GM19043 (cell line): ENCODE data around the gene AIFM3.
"Not testable (repeated sequence)": the region's sequence is repeated elsewhere in the genome, so short reads cannot be mapped to it uniquely, and the experiment has no call there.

Experiments used
- ATAC-seq: cut with Tn5 transposase; IDR thresholded peaks from one replicate; pipeline ENCODE4 v1.9.1; 2021; ENCODE audit warnings: low read depth; ENCODE audit not compliant: unreplicated experiment

Gene AIFM3

GRCh38 chr22:20940186-20940651 lies 26.8 kb upstream of the AIFM3 start:
- no peak for ATAC-seq

- ATAC-seq: no peak
Observed at GRCh38 chr22:20940904-20941385, 26.1 kb upstream of the AIFM3 start.

DNA sequence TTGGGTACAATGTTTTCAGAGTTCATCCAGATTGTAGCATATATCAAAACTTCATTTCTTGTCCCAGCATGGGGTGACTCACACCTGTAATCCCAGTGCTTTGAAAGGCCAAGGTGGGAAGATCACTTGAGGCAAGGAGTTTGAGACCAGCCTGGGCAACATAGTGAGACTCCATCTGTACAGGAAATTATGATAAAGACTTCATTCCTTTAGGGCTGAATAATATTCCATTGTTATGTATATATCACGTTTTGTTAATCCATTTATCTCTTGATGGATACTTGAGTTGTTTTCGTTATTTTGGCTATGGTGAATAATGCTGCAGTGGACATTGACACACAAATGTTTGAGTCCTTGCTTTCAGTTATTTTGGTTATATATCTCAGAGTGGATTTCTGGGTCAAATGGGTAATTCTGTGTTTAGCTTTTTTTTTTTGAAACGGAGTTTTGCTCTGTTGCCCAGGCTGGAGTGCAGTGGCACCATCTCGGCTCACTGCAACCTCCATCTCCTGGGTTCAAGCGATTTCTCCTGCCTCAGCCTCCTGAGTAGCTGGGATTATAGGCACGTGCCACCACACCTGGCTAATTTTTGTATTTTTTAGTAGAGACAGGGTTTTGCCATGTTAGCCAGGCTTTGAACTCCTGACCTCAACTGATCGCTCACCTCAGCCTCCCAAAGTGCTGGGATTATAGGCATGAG lies 24.7 kb upstream of the AIFM3 start:
- not testable (repeated sequence) for ATAC-seq

- ATAC-seq: no peak
Observed at GRCh38 chr22:20943104-20943933, 23.7 kb upstream of the AIFM3 start.

DNA sequence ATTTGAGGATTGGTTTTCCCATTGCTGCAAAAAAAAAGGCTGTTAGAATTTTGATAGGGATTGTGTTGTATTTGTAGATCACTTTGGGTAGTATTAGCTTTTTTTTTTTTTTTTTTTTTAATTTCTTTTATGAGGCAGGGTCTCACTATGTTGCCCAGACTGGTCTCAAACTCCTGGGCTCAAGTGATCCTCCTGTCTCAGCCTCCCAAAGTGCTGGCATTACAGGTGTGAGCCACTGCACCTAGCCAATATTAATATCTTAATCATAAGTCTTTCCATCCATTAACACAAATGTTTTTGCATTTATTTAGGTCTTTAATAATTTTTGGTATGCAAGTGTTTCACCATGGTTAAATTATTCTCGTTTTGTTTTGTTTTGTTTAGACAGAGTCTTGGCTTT lies 23.0 kb upstream of the AIFM3 start:
- ATAC-seq: no peak

DNA sequence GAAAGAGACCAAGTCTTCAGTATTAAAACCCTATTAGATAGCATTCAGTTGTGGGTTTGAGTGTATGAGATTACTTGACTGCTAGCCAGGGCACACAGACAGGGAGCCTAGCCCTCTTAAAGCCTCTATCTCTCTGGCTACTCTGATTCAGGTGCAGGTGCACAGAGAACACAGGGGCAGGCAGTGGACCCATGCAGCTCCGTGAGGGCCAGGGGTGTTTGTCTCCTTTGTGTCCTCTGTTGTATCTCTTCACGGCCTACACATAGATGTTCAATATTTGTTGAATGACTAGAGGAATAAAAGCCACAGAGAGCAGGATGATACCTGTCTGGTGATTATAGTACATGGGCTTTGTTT lies 21.5 kb upstream of the AIFM3 start:
- ATAC-seq: no peak

GRCh38 chr22:20946080-20946986 lies 20.7 kb upstream of the AIFM3 start:
- no peak for ATAC-seq

DNA sequence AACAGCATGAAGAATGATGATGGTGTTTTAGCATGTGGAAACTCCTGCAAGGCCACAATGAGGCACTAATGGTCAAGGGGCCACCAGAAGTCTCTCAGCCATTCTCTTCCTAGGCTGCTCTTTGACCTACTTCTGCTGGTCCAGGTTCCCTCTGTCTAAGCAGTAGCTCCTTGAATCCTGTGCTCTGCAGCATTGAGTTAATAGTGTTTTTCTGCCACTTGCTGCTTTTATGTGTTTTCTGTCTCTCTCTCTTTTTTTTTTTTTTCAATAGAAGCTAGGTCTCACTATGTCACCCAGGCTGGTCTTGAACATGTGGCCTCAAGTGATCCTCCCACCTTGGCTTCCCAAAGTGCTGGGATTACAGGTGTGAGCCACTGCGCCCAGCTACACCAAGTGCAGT lies 20.1 kb upstream of the AIFM3 start:
- ATAC-seq: no peak

DNA sequence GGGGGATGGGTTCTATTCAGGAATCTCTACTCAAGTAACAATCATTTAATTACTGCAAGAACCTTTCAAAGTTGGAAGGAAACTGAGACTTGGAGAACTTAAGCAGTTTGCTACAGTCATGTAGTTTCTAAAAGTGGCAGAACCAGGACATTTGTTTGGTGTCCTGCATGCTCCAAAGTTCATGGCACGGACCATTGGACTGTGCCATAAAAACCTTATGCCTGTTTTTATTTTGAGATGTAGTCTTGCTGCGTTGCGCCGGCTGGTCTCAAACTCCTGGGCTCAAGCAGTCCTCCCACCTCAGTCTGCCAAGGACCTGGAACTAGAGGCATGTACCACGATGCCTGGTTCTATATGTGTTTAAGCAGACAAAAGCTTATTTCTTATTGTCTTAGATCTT lies 18.6 kb upstream of the AIFM3 start:
- ATAC-seq: no peak

DNA sequence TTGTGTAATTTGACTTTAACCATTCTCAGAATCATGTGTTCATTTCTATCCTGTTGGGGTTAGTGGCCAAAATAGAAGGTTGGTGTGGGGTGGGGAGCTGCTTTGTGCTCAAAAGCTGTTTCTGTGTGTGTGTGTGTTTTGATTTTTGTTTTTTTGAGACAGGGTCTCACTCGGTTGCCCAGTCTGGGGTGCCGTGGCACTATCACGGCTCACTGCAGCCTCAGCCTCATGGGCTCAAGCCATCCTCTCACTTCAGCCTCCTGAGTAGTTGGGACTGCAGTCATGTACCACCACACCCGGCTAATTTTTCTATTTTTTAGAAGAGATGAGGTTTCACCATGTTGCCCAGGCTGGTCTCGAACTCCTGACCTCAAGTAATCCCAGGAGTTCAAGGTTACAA lies 18.1 kb upstream of the AIFM3 start:
- ATAC-seq: no peak

- ATAC-seq: no peak
Observed at GRCh38 chr22:20949698-20950183, 17.3 kb upstream of the AIFM3 start.

DNA sequence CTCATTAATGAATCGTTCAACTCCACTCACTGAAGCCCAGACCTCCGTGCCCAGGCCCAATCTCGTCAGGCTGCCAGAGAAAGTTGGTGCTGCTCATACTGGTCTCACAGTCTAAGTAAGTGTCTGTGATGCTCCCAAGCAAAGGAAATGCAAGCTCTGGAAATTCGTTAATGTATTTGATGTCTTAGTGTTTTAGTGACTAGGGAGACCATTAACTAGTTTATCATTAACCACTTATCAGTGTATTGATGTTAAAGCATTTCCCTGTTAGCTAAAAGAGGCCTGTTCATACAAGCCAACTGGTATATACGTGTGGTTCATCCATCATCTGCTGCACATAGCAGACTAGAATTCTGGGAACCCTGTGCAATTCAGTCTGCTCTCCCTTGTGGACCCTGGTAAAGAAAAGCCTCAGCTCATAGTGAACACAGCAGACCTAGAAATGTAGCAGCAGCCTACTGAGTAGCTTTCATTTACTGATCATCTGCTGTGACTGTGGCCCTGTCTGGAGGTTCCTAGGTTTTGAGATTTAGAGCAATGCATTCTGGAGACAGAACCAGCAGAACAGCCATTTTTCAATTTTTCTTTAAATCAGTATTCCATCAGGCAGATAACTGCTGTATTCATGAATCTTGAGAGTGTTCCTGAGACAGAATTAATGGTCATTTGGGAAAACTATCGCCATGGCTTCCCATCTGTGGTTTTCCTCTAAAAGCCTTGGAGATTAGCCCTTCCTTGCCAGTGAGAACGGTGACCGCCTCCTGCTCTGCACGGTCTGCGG lies 15.7 kb upstream of the AIFM3 start:
- no peak for ATAC-seq

DNA sequence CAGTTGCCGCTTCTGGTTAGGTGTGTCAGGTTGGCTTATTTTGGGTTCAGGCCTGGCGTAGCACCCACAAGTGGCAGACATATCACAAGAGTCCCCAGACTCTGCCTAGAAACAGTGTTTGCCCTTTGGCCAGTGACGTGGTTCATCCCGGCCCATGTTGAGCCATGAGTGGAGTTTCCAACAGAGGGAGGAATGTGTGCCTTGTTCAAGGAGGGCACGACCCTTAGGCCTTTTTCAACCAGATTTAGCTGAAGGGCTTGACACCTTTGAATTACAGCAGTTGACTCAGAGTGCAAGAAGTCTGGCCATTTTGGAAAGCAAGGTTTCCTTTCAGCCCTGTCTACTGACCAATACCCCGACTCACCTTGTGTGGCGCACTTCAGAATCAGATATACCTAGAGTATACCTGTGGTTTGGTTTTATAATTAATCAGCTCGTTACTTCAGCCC lies 15.1 kb upstream of the AIFM3 start:
- no peak for ATAC-seq

DNA sequence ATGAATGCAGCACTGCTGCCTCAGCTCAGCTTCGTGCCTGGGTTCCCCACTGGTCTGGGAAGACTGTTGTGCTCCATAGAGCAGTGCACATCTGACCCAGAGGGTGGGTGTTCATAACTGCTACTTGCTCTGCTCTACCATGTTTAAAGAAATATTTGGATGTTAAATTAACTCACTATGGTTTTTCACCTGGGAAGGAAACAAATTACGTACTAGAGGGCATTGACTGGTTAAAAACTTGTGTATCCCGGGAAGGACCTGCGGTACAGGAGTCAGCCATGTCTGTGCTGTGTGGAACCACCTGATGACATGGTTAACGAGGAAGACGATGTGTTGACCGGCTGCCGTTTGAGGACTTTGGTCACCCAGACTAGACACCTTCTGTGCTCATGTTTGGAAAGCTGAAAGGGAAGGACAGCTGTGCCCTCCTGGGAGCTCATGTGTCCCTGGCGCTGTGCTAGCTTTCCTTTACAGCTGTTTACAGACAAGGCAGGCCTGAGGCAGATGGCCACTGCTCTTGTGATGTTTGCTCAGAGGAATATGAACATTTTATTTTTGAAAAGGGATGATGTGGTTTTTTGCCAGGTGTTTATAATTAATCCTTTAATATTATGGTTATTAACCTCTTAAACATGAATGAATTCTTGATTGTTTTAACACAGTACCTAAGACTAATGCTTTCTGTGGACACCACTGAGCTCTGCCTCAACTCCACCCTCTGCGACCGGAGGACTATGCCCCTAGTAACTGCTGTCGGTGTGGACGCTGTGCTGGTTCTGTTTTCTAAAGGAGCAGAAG lies 14.3 kb upstream of the AIFM3 start:
- ATAC-seq: no peak

GRCh38 chr22:20953342-20953608 lies 13.8 kb upstream of the AIFM3 start:
- no peak for ATAC-seq

DNA sequence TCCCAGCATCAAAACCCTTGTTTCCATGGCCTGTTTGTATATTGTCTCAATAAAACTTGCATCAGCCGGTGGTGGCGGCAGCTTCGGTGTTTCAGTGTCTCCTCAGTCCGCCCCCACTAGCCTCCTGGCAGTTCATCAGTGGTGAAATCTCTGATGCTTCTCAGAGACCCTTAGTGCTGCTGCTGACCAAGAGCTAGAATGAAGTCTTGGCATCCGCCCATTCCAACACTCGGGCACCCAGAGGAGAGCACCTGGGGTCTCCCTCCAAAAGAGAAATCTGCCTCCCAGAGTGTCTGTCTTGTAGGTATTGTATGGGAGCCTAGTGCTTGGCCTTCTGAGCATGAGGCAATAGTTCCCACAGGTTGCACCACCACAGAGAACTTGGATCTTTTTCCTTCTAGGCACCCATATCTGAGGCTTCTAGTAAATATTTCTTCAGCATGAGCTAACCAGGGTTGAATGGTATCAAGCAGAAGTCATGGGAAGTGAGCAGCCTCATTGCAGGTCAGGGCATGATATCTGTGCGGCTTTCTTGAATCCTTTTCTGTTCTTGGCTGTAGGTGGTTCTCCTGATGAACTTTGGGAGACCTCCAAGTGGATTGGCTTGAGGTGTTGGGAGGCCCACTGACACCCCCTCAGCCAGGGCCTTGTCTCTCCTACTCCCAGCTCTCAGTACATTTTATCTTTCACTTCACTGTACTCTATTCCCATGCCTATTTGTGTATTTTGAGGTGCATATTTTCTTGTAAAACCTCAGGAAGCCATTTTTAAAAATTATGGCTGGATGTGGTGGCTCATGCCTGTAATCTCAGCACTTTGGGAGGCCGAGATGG lies 13.2 kb upstream of the AIFM3 start:
- ATAC-seq: no peak

- no peak for ATAC-seq
Observed at GRCh38 chr22:20955548-20955947, 11.5 kb upstream of the AIFM3 start.

DNA sequence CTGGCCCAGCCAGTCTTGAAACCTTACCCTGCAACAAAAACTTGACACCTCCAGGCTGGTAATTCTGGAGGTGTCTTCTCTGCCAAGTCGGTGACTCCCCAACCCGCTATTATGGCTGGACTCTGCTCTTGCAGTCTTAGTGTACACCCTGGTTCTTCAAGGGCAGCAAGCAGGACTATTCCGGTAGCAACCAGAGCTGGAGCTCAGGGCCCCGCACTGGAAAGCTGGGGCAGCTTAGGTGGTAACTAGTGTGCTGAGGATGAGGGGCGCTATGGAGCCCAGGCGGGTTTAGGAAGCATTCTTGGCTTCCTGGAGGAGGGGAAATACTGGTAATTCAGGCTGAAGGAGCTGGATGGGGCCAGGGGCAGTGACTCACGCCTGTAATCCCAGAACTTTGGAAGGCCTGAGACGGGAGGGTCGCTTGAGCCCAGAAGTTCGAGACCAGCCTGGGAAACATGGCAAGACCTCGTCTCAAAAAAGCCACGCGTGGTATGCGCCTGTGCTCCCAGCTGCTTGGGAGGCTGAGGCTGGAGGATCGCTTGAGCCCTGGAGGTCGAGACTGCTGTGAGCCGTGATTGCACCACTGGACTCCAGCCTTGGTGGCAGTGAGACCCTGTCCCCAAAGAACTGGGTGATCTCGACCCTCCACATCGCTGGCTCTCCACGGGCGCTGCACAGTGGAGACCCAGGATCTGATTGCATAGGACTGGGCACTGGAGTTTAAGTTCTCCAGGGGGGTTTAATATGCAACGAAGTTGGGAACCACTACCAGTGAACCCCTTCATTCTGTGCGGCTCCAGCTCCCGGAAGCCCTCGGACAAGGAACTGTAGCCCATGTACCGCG lies 10.6 kb upstream of the AIFM3 start:
- ATAC-seq: no peak
